ENCODE measurements around the gene CYB5R4.

CYB5R4 gene

GRCh38 chr6:83879746-83880145, 20.3 kb downstream of the CYB5R4 start:
- H3K4me2 ChIP-seq (ENCODE audit: low read length): no peak overlapping the region
- H3K4me3 ChIP-seq (ENCODE audit: low read length): no peak overlapping the region
- TF ChIP-seq CTCF (IDR thresholded peaks at IDR 0.05; ENCODE audit: low read depth, low read length) (no peak), EZH2phosphoT487 (IDR thresholded peaks at IDR 0.05; ENCODE audit: low read depth) (no peak)
- no peak overlapping the region for H3K27ac ChIP-seq (ENCODE audit: low read length)
- H3K27me3 ChIP-seq (ENCODE audit: low read depth, low read length): no peaks in the 10 kb centered on the region
- H3K36me3 ChIP-seq (replicated peaks; ENCODE audit: low read depth, low read length): no peaks in the 10 kb centered on the region
- peaks cover 56% of the 10 kb centered on the region for H3K79me2 ChIP-seq (ENCODE audit: low read length)
- no peak overlapping the region for H3K9ac ChIP-seq (ENCODE audit: low read length)
- H3K4me1 ChIP-seq (ENCODE audit: low read length): peaks cover 2% of the 10 kb centered on the region; the same call in 1 of the 2 replicates
- no peaks in the 10 kb centered on the region for H3K9me3 ChIP-seq (ENCODE audit: insufficient read depth, low read length)
- peaks cover 40% of the 10 kb centered on the region for H4K20me1 ChIP-seq (ENCODE audit: insufficient read depth, low read length)
- H2AFZ ChIP-seq (ENCODE audit: low read depth, low read length): no peak overlapping the region

DNA sequence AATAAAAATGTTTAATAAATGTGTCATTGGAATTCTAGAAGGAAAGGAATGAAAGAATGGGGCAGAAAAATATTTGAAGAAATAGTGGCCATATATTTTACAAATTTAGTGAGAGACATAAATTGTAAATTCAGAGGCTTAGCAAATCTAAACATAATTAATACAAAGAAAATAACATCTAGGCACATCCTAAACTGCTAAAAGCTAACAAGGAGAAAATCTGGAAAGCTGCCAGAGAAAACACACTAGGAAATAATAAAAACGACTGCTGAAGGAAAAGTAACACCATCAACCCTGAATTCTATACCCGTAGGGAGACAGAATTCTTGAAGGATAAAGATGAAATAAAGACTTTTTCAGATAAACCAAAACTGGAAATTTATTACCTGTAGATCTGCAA, 23.8 kb downstream of the CYB5R4 start:
- no peak for TF ChIP-seq EZH2phosphoT487 (IDR thresholded peaks at IDR 0.05; ENCODE audit: low read depth)
- no peak for TF ChIP-seq CTCF (IDR thresholded peaks at IDR 0.05; ENCODE audit: low read depth, low read length)
- H3K4me2 ChIP-seq (ENCODE audit: low read length): no peak overlapping the region
- H3K27me3 ChIP-seq (ENCODE audit: low read depth, low read length): no peaks in the 10 kb centered on the region
- no peaks in the 10 kb centered on the region for H3K9me3 ChIP-seq (ENCODE audit: insufficient read depth, low read length)
- no peak overlapping the region for H3K9ac ChIP-seq (ENCODE audit: low read length)
- H3K79me2 ChIP-seq (ENCODE audit: low read length): peaks cover 58% of the 10 kb centered on the region
- no peak overlapping the region for H2AFZ ChIP-seq (ENCODE audit: low read depth, low read length)
- peaks cover 17% of the 10 kb centered on the region for H3K4me1 ChIP-seq (ENCODE audit: low read length)
- H3K27ac ChIP-seq (ENCODE audit: low read length): no peak overlapping the region
- peaks cover 46% of the 10 kb centered on the region for H4K20me1 ChIP-seq (ENCODE audit: insufficient read depth, low read length)
- H3K36me3 ChIP-seq (replicated peaks; ENCODE audit: low read depth, low read length): no peaks in the 10 kb centered on the region
- H3K4me3 ChIP-seq (ENCODE audit: low read length): no peak overlapping the region

- Histone ChIP-seq H3K36me3 (replicated peaks; ENCODE audit: low read depth, low read length) (peaks cover 5% of the 10 kb centered on the region), H4K20me1 (ENCODE audit: insufficient read depth, low read length) (peaks cover 35% of the 10 kb centered on the region; the same call in 1 of the 2 replicates), H3K4me3 (ENCODE audit: low read length) (no peak overlapping the region), H3K27me3 (ENCODE audit: low read depth, low read length) (no peaks in the 10 kb centered on the region), H2AFZ (ENCODE audit: low read depth, low read length) (no peak overlapping the region), H3K9ac (ENCODE audit: low read length) (no peak overlapping the region), H3K9me3 (ENCODE audit: insufficient read depth, low read length) (peaks cover 3% of the 10 kb centered on the region; the same call in 1 of the 2 replicates), H3K4me2 (ENCODE audit: low read length) (peak overlapping the region; percentile 37), H3K4me1 (ENCODE audit: low read length) (peaks cover 17% of the 10 kb centered on the region), H3K79me2 (ENCODE audit: low read length) (peaks cover 57% of the 10 kb centered on the region), H3K27ac (ENCODE audit: low read length) (no peak overlapping the region)
- TF ChIP-seq EZH2phosphoT487 (IDR thresholded peaks at IDR 0.05; ENCODE audit: low read depth): no peak
- TF ChIP-seq CTCF (IDR thresholded peaks at IDR 0.05; ENCODE audit: low read depth, low read length): peak; percentile 95
Measured at GRCh38 chr6:83884523-83884922, 25.0 kb downstream of the CYB5R4 start.

GRCh38 chr6:83885984-83886383, 26.5 kb downstream of the CYB5R4 start:
- peaks cover 47% of the 10 kb centered on the region for H3K79me2 ChIP-seq (ENCODE audit: low read length)
- TF ChIP-seq EZH2phosphoT487 (IDR thresholded peaks at IDR 0.05; ENCODE audit: low read depth) (no peak), CTCF (IDR thresholded peaks at IDR 0.05; ENCODE audit: low read depth, low read length) (no peak)
- peaks cover 3% of the 10 kb centered on the region; the same call in 1 of the 2 replicates for H3K9me3 ChIP-seq (ENCODE audit: insufficient read depth, low read length)
- H3K4me1 ChIP-seq (ENCODE audit: low read length): peaks cover 17% of the 10 kb centered on the region
- no peaks in the 10 kb centered on the region for H3K27me3 ChIP-seq (ENCODE audit: low read depth, low read length)
- H4K20me1 ChIP-seq (ENCODE audit: insufficient read depth, low read length): peaks cover 20% of the 10 kb centered on the region
- H3K9ac ChIP-seq (ENCODE audit: low read length): no peak overlapping the region
- H3K4me2 ChIP-seq (ENCODE audit: low read length): peak overlapping the region; percentile 18; the same call in 1 of the 2 replicates
- no peak overlapping the region for H3K27ac ChIP-seq (ENCODE audit: low read length)
- H2AFZ ChIP-seq (ENCODE audit: low read depth, low read length): no peak overlapping the region
- no peak overlapping the region for H3K4me3 ChIP-seq (ENCODE audit: low read length)
- H3K36me3 ChIP-seq (replicated peaks; ENCODE audit: low read depth, low read length): peaks cover 5% of the 10 kb centered on the region
